Stimulated activated CD8-positive, alpha-beta memory T cell treated with anti-CD3 and anti-CD28 coated beads, Interleukin-4, amount 100 ng/mL, for 4 hours (primary cell): ENCODE data around the gene LAMA2.

Source experiments
- DNase-seq, 2 donors: peaks; one replicate each; pipeline ENCODE4 v3.0.0-alpha.2; 2020; ENCODE audit warnings: low read depth in 2 of 2, low spot score in 1 of 2

Gene LAMA2

GRCh38 chr6:129353067-129353466 is 470.1 kb downstream of the LAMA2 start:
- DNase-seq: no peak

- DNase-seq: no peak
Measured at GRCh38 chr6:129356129-129356528, 473.2 kb downstream of the LAMA2 start.

GRCh38 chr6:129359811-129360681 is 477.1 kb downstream of the LAMA2 start:
- DNase-seq: no peak

GRCh38 chr6:129360682-129360955 is 477.7 kb downstream of the LAMA2 start:
- DNase-seq: no peak

- DNase-seq: no peak
Measured at GRCh38 chr6:129364037-129364436, 481.1 kb downstream of the LAMA2 start.

- no peak for DNase-seq
Measured at GRCh38 chr6:129364767-129365166, 481.8 kb downstream of the LAMA2 start.

- DNase-seq: no peak
Measured at GRCh38 chr6:129368076-129368475, 485.1 kb downstream of the LAMA2 start.

GRCh38 chr6:129368970-129369369 is 486.0 kb downstream of the LAMA2 start:
- no peak for DNase-seq

- no peak for DNase-seq
Measured at GRCh38 chr6:129369737-129370136, 486.8 kb downstream of the LAMA2 start.

GRCh38 chr6:129370268-129370916 is 487.5 kb downstream of the LAMA2 start:
- DNase-seq: peak in 1 of 2 donors; percentile 23

GRCh38 chr6:129381885-129382284 is 498.9 kb downstream of the LAMA2 start:
- DNase-seq: no peak

GRCh38 chr6:129382916-129383315 is 500.0 kb downstream of the LAMA2 start:
- DNase-seq: no peak

GRCh38 chr6:129385117-129385516 is 502.2 kb downstream of the LAMA2 start:
- DNase-seq: no peak

- no peak for DNase-seq
Measured at GRCh38 chr6:129390900-129391299, 508.0 kb downstream of the LAMA2 start.

GRCh38 chr6:129393654-129394053 is 510.7 kb downstream of the LAMA2 start:
- DNase-seq: no peak

GRCh38 chr6:129398764-129399163 is 515.8 kb downstream of the LAMA2 start:
- no peak for DNase-seq

GRCh38 chr6:129402244-129402643 is 519.3 kb downstream of the LAMA2 start:
- no peak for DNase-seq

GRCh38 chr6:129411092-129411491 is 528.2 kb downstream of the LAMA2 start:
- DNase-seq: no peak

GRCh38 chr6:129416337-129416990 is 533.5 kb downstream of the LAMA2 start:
- no peak for DNase-seq

- no peak for DNase-seq
Measured at GRCh38 chr6:129417416-129418086, 534.6 kb downstream of the LAMA2 start.

- no peak for DNase-seq
Measured at GRCh38 chr6:129419324-129419723, 536.4 kb downstream of the LAMA2 start.

- no peak for DNase-seq
Measured at GRCh38 chr6:129426343-129426742, 543.4 kb downstream of the LAMA2 start.
